ENCODE data around the gene MAP4K4. TPM values are rescaled to one million over a fixed set of nuclear protein-coding genes. Genes with fewer than 3 reads are reported as not detected.
A peak's percentile ranks its signal among the peaks of the same experiment; 100 is the strongest.

The MAP4K4 gene
- total and polyA plus RNA-seq, 2 of the 4 experiments (the other 2 are of a cell fraction) = 89.4 to 124 TPM

GRCh38 chr2:101820519-101820918 lies 123.0 kb downstream of the MAP4K4 start:
- H4K20me1 ChIP-seq (ENCODE audit: insufficient read depth, low read length) = peaks cover 82% of the 10 kb centered on the region
- peak overlapping the region; percentile 1; the same call in 1 of the 2 replicates for H4K5ac ChIP-seq (ENCODE audit: low read depth, low read length)
- H3K9ac ChIP-seq (ENCODE audit: low read depth, low read length) = peak overlapping the region; percentile 3; the same call in 1 of the 2 replicates
- H3K4me3 ChIP-seq (ENCODE audit: insufficient read depth, low read depth, low read length) = no peak overlapping the region
- TF ChIP-seq FOS (IDR thresholded peaks at IDR 0.05; ENCODE audit: low read depth, low read length) (peak; percentile 37; the same call in 1 of the 2 replicates), MXI1 (IDR thresholded peaks at IDR 0.05; ENCODE audit: borderline replicate concordance, low read depth, low read length) (peak; percentile 42; the same call in 1 of the 2 replicates), USF2 (IDR thresholded peaks at IDR 0.05; ENCODE audit: low read depth, low read length) (peak; percentile 44), RCOR1 (IDR thresholded peaks at IDR 0.05; ENCODE audit: insufficient replicate concordance, low read length) (no peak)
- H2BK15ac ChIP-seq (ENCODE audit: low read depth, low read length) = peak overlapping the region; percentile 82; the same call in 1 of the 3 replicates
- in situ Hi-C loops (cut with MboI; ENCODE audit: low sequenced_read_pairs) (no loop called here), intact Hi-C loops (cut with micrococcal nuclease) (no loop called here), dilution Hi-C loops (cut with HindIII; ENCODE audit: low sequenced_read_pairs, unreplicated experiment) (no loop called here)
- no TSS peak for BruUV-seq (replicated peaks)
- no peaks in the 10 kb centered on the region for H3K9me3 ChIP-seq (ENCODE audit: control insufficient read depth, insufficient read depth, low read length)
- H3K56ac ChIP-seq (ENCODE audit: extremely low read depth, insufficient read depth, low read length) = no peak overlapping the region
- CTCF ChIA-PET = no interaction called here
- 0% methylated on average over 1 of the region's 4 CpGs; no CpG with 5 or more reads in 1 of the 2 experiments for WGBS, 2 experiments (ENCODE audit: extremely low coverage in 2 of 2, insufficient read length in 1 of 2)
- H4K8ac ChIP-seq (ENCODE audit: low read depth in 2 of 2, low read length in 2 of 2) = peak overlapping the region in 1 of 2 experiments; percentile 15; a peak in 1 of 4 replicates
- H2AFZ ChIP-seq (replicated peaks; ENCODE audit: low read length, poor library complexity) = peak overlapping the region; percentile 39
- H3K18ac ChIP-seq (ENCODE audit: low read depth, low read length) = peak overlapping the region; percentile 77
- H2BK5ac ChIP-seq (ENCODE audit: low read depth, low read length, poor library complexity, severe bottlenecking) = peak overlapping the region; percentile 79
- H3K36me3 ChIP-seq (ENCODE audit: control insufficient read depth, insufficient read depth, low read length) = peaks cover 2% of the 10 kb centered on the region; the same call in 1 of the 2 replicates
- peak overlapping the region; percentile 63 for H3K27ac ChIP-seq (ENCODE audit: insufficient read depth, low read length)
- H2BK20ac ChIP-seq (ENCODE audit: low read depth, low read length) = peak overlapping the region; percentile 63; the same call in 1 of the 2 replicates
- H3K14ac ChIP-seq (replicated peaks; ENCODE audit: low read depth, low read length) = no peak overlapping the region; the same call in 1 of the 2 replicates
- peaks cover 48% of the 10 kb centered on the region for H3K9me1 ChIP-seq (ENCODE audit: insufficient read depth, low read length)
- H4K91ac ChIP-seq (ENCODE audit: insufficient read depth, low read depth, low read length) = no peak overlapping the region
- no peak overlapping the region for H2AK9ac ChIP-seq (replicated peaks; ENCODE audit: low read depth, low read length, poor library complexity)
- H3K27me3 ChIP-seq (ENCODE audit: control insufficient read depth, insufficient read depth, low read length) = no peaks in the 10 kb centered on the region
- peak overlapping the region; percentile 56 for H2AK5ac ChIP-seq (ENCODE audit: low read depth, low read length)
- POLR2A ChIA-PET (ENCODE audit: unreplicated experiment) = no interaction called here
- H2BK120ac ChIP-seq (ENCODE audit: low read depth, low read length) = 0 out of 2 replicates have a peak overlapping the region, but pooled peaks have one; percentile 39
- DNase-seq (peak; percentile 90), ATAC-seq (ENCODE audit: low read depth) (peak; percentile 74)
- 0 out of 2 replicates have a peak overlapping the region, but pooled peaks have one; percentile 80 for H3K23ac ChIP-seq (ENCODE audit: low read depth, low read length)
- H3K79me1 ChIP-seq (ENCODE audit: low read depth in 1 of 2, low read length in 2 of 2) = peaks cover 15 to 84% of the 10 kb centered on the region in 2 experiments
- peak overlapping the region; percentile 5 for H3K4ac ChIP-seq (ENCODE audit: low read depth, low read length)
- H3K4me1 ChIP-seq (ENCODE audit: control insufficient read depth, insufficient read depth, low read length) = peaks cover 40% of the 10 kb centered on the region
- peak overlapping the region; percentile 81 for H3K4me2 ChIP-seq (ENCODE audit: low read depth, low read length)
